ENCODE data around the gene HIVEP3. TPM values are rescaled to one million over a fixed set of nuclear protein-coding genes. Genes with fewer than 3 reads are reported as not detected.

Gene HIVEP3
- polyA plus RNA-seq, 1 donor (not counting 4 experiments of a cell fraction or from before 2014, with no cell fraction given): 1.1 TPM

GRCh38 chr1:41675401-41675800, 243.3 kb downstream of the HIVEP3 start:
- H3K9ac ChIP-seq (ENCODE audit: control insufficient read depth, extremely low read depth, insufficient read depth, low read length): no peak overlapping the region
- no peaks in the 10 kb centered on the region for H3K79me2 ChIP-seq (ENCODE audit: control insufficient read depth, insufficient read depth, low read length)
- H2AFZ ChIP-seq (ENCODE audit: control insufficient read depth, low read length): no peak overlapping the region
- H3K4me2 ChIP-seq (ENCODE audit: control insufficient read depth, extremely low read depth, insufficient read depth, low read depth, low read length): no peak overlapping the region
- no peaks in the 10 kb centered on the region for H4K20me1 ChIP-seq (ENCODE audit: control insufficient read depth, extremely low read depth, insufficient read depth, low read length)
- H3K36me3 ChIP-seq (ENCODE audit: control insufficient read depth in 2 of 2, extremely low read depth in 1 of 2, insufficient read depth in 2 of 2, low read length in 2 of 2): no peaks in the 10 kb centered on the region
- H3K27me3 ChIP-seq (ENCODE audit: control insufficient read depth, extremely low read depth, insufficient read depth, low read length): no peaks in the 10 kb centered on the region
- H3K27ac ChIP-seq (ENCODE audit: control insufficient read depth, insufficient read depth, low read length): no peak overlapping the region
- dilution Hi-C loops (cut with MboI; ENCODE audit: extremely low pct_ligation_motif_present, low sequenced_read_pairs): no loop called here
- TF ChIP-seq EZH2 (IDR thresholded peaks at IDR 0.05; ENCODE audit: low read length) (no peak), CTCF (optimal IDR thresholded peaks at IDR 0.05 in 1 of 3, IDR thresholded peaks at IDR 0.05 in 1 of 3, conservative IDR thresholded peaks at IDR 0.05 in 1 of 3; ENCODE audit: extremely low read depth in 1 of 3, insufficient read depth in 2 of 3, low read length in 3 of 3) (no peak)
- H3K9me3 ChIP-seq (ENCODE audit: control insufficient read depth, low read depth, low read length): no peaks in the 10 kb centered on the region
- peaks cover 2% of the 10 kb centered on the region for H3K9me1 ChIP-seq (ENCODE audit: control insufficient read depth, extremely low read depth, insufficient read depth, low read length)
- H3K4me1 ChIP-seq (ENCODE audit: control insufficient read depth, extremely low read depth, insufficient read depth, low read length): peaks cover 64% of the 10 kb centered on the region
- FAIRE-seq: no peak
- no peak overlapping the region for H3K4me3 ChIP-seq (ENCODE audit: control insufficient read depth in 2 of 3, extremely low read depth in 1 of 3, insufficient read depth in 2 of 3, low read depth in 1 of 3, low read length in 3 of 3)
- DNase-seq (ENCODE audit: low read depth, low spot score): no peak

- Histone ChIP-seq H3K36me3 (ENCODE audit: control insufficient read depth in 2 of 2, extremely low read depth in 1 of 2, insufficient read depth in 2 of 2, low read length in 2 of 2) (no peaks in the 10 kb centered on the region), H3K27me3 (ENCODE audit: control insufficient read depth, extremely low read depth, insufficient read depth, low read length) (no peaks in the 10 kb centered on the region), H3K9ac (ENCODE audit: control insufficient read depth, extremely low read depth, insufficient read depth, low read length) (no peak overlapping the region), H3K4me3 (ENCODE audit: control insufficient read depth in 2 of 3, extremely low read depth in 1 of 3, insufficient read depth in 2 of 3, low read depth in 1 of 3, low read length in 3 of 3) (no peak overlapping the region), H2AFZ (ENCODE audit: control insufficient read depth, low read length) (no peak overlapping the region), H3K27ac (ENCODE audit: control insufficient read depth, insufficient read depth, low read length) (no peak overlapping the region), H3K4me2 (ENCODE audit: control insufficient read depth, extremely low read depth, insufficient read depth, low read depth, low read length) (no peak overlapping the region), H3K79me2 (ENCODE audit: control insufficient read depth, insufficient read depth, low read length) (no peaks in the 10 kb centered on the region), H4K20me1 (ENCODE audit: control insufficient read depth, extremely low read depth, insufficient read depth, low read length) (no peaks in the 10 kb centered on the region), H3K9me3 (ENCODE audit: control insufficient read depth, low read depth, low read length) (no peaks in the 10 kb centered on the region), H3K4me1 (ENCODE audit: control insufficient read depth, extremely low read depth, insufficient read depth, low read length) (peaks cover 61% of the 10 kb centered on the region), H3K9me1 (ENCODE audit: control insufficient read depth, extremely low read depth, insufficient read depth, low read length) (peaks cover 2% of the 10 kb centered on the region)
- DNase-seq (ENCODE audit: low read depth, low spot score) (no peak), FAIRE-seq (no peak)
- dilution Hi-C loops (cut with MboI; ENCODE audit: extremely low pct_ligation_motif_present, low sequenced_read_pairs): no loop called here
- TF ChIP-seq CTCF (optimal IDR thresholded peaks at IDR 0.05 in 1 of 3, IDR thresholded peaks at IDR 0.05 in 1 of 3, conservative IDR thresholded peaks at IDR 0.05 in 1 of 3; ENCODE audit: extremely low read depth in 1 of 3, insufficient read depth in 2 of 3, low read length in 3 of 3) (no peak), EZH2 (IDR thresholded peaks at IDR 0.05; ENCODE audit: low read length) (no peak)
These were observed 244.2 kb downstream of the HIVEP3 start for GRCh38 chr1:41674522-41674921.

Data from keratinocyte (primary cell).